ENCODE results near the gene SLCO4A1. TPM values are rescaled to one million over a fixed set of nuclear protein-coding genes. Genes with fewer than 3 reads are reported as not detected.
"Not testable (repeated sequence)": the region's sequence is repeated elsewhere in the genome, so short reads cannot be mapped to it uniquely, and the experiment has no call there.

The SLCO4A1 gene
- total RNA-seq, 1 donor from 2014 or later: 0.90 TPM

DNA sequence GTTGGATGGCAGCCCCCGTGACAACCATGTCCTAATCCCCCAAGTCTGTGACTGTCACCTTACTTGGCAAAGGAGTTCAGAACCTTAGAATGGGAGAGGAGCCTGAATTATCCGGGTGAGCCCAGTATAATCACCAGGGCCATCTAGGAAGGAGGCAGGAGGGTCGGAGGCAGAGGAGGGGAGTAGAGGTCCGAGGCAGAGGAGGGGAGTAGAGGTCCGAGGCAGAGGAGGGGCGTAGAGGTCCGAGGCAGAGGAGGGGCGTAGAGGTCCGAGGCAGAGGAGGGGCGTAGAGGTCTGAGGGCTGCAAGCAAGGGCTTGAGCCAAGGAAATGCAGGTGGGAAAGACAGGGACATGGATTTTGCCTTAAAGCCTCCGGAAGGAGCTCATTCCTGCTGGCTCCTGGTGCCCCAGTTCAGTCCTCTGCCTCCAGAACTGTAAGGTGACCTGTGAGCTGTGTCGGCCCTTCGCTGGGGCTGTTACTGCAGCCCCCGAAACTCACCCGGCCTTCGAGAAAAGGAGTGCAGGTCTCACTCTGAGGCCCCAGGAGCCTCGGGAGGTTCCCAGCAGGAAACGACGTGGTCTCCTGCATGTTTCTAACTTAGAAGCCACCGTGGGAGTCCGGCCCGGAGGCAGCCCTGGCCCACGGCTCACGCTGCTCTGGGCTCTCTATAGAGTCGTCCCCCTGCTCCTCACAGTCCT is 20.0 kb upstream of the SLCO4A1 start:
- no peak for DNase-seq (ENCODE audit: low read depth in 2 of 2)

DNA sequence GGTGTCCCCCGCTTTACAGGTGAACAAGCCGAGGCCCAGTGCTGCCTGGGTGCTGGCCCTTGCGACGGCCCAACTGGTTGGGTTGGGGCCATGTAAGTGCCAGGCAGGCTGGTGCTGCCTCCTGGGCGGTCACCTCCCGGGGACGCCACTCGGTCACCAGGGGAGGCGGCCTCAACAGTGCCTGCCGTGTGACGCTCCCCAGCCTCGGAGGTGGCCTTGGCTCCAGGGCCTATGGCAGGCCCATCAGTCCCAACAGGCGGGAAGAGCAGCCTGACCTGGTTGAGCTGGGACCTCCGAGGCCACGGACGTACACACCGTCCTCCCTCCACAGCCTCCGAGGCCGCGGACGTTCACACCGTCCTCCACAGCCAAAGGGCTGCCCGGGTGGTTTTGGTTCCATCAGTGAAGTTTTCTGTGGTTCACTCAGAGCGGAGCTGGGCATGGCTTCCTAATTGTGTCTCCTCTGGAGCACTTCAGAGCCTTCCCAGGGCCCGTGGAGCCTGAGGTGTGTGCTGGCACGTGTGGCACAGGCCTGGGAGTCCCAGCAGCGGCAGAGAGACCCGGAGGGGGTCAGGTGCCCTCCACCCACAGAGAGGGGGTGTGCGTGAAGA is 19.3 kb upstream of the SLCO4A1 start:
- no peak for DNase-seq (ENCODE audit: low read depth in 2 of 2)

DNA sequence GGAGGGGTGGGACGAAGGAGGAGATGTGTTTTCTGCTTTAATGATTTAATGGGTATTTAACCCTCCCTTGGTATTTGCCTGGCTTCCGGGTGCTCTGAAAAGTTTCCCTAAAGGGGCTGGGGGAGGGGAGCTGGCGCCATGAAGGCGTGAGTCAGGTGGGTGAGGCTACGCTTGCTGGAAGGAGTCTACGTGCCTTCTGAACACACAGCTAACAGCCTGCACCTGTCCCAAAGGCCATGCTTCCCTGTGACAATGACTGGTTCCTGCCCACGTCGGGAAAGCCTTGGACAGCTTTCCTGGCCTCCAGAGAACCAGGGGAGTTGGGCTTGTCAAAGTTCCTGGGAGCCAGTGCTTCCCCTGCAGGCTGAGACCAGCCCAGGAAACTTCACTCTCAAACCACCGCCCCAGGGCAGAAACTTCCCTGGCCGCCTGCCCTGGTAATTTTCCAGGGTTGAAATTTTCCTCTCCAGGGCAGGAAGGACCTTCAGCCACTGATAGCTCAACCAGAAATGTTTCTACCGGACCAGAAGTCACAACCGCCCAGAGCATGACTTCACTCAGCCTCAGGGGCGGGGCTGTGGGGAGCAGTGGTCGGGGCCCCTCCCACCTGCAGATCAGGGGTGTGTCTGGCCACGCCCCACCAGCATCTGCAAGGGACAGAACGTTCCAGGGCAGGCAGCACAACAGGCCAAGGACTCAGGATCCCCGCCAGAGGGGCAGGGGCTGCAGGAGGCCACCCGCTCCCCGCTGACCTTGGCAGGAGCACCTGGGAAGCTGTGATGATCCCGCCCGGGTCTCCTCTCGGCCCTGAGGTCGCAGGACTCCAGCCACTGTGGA is 18.6 kb upstream of the SLCO4A1 start:
- peak; percentile 90 to 94 for DNase-seq (ENCODE audit: low read depth in 2 of 2)

DNA sequence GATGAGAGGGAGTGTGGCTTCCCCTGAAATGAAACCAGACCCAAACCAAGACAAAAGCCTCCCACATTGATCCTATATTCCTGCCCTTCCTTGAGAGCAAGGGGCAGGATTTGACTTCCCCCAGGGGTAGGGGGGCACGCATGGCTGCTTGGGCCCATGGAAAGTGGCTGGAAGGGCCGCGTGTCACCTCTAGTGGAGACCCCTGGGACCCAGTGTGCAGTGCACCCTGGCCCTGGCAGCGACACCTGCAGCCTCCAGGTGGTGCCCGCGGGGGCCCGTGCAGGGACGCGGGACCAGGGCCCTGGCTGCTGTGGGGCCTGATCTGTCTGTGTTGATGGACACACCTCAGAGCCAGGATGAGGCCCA is 18.0 kb upstream of the SLCO4A1 start:
- DNase-seq (ENCODE audit: low read depth in 2 of 2): no peak

DNA sequence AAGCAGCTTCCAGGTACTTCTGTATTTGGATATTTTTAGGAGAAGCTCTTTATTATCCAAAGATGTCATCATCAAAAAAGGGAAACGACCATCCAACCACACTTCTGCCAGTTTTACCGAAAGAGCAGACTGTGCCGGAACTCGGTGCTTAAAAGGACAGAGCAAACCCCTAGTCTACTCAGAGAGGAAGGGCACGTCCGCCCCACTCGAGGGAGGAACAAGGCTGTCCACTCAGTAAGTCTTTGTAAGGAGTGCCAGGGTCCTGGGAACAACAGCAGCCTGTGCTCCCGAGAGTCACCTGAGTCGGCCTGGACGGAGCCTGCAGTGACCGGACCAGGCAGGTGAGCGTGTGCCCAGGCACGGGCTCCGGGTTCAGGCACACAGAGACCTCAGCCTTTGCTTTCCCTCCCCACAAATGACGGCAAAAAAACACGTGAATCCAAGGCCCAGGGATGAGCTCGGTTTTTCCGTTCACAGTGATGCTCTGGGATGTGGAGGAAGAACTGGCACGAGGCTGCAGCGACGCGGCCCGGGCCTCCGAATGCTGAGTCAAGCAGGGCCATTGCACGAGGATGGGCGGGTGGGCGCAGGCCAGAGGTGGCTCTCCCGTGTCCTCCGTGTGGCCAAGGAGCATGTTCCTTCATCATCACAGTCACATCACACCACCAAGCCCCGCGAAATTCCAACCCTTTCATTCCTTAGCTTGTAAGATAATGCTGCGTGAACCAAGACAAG is 17.4 kb upstream of the SLCO4A1 start:
- peak in 1 of 2 donors; percentile 28 for DNase-seq (ENCODE audit: low read depth in 2 of 2)

DNA sequence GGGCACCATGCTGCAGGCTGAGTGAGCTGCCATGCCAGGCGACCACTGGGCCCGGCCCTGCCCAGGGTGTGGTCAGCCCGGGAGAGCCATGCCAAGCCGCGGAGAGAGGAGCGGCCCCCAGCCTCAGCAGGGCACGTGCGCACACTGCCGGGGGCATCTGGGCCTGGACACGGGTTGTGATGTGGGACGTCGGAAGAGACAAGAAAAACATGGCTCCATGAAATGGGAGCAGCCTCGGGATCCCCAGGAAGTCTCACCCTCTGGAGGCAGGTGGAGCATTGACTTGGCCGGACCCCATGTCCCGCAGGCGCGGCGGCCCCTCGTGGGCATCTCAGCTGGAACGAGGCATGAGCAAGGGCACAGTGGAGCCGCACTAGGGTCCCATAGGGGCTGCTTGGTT is 16.8 kb upstream of the SLCO4A1 start:
- DNase-seq (ENCODE audit: low read depth in 2 of 2): no peak

DNA sequence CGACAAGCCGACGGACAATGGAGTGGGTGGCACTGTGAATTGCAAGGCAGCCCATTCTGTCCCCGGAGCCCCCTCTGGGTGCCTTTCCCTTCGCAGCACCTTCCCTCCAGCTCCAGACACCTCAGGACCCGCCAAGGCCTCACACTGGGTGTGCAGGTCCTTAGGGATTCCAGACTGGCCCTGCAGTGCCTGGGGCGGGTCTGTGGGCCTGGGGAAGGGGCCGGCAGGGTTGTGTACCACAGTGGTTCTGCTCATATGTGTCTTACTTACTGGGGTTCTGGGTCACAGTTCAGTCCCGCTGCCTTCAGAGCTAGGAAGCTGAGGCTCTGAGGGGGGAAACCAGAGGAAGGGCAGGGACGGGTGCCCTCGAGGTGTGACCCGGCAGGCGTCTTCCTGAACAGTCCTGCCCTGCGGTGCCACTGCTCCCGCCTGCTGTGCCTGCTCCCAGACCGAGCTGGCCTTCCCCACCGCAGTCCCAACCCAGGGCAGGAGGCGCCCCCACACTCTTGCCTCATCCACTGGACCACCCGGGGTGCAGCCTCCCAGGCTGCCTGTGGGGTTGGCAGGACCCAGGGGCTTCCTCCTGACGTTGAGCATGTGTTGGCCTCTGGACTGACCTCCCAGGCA is 16.3 kb upstream of the SLCO4A1 start:
- no peak for DNase-seq (ENCODE audit: low read depth in 2 of 2)

DNA sequence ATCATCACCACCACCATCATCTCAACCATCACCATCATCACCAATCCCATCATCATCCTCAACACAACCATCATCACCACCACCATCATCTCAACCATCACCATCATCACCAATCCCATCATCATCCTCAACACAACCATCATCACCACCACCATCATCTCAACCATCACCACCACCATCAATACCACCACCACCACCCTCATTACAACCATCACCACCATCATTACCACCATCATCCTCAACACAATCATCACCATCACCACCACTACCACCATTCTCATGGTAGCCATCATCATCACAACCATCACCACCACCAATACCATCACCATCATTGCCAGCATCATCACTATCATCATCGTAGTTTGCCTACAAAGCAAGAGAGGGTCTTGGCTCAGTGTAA is 14.9 kb upstream of the SLCO4A1 start:
- not testable (repeated sequence) for DNase-seq (ENCODE audit: low read depth in 2 of 2)

DNA sequence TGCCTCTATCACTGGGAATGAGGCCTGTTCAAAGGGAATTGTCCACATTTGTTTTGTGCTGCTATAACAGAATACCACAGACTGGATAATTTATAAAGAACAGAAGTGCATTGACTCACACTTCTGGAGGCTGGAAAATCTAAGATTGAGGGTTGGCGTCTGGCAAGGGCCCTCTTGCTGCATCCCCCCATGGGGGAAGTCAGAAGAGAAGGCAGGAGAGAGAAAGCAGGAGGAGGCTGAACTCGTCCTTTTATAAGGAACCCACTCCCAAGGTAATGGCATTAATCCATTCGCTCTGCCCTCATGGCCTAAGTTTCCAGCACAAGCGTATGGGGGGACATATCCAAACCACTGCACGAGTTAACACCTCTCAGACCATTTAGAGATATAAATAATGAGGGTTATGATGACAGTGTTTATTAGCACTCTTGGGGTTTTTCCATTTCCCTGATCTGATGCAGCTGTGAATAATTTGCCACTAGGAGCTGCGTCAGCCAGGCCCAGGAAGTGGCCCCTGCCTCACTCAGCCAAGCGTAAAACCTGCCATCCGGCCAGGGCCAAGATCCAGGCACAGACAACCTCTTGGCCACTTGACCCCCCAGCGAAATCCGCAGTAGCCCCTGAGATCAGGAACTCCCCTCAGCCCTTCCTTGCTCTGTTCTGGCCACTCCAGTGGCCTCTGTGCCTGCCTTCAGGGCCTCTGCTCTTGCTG is 14.2 kb upstream of the SLCO4A1 start:
- no peak for DNase-seq (ENCODE audit: low read depth in 2 of 2)

DNA sequence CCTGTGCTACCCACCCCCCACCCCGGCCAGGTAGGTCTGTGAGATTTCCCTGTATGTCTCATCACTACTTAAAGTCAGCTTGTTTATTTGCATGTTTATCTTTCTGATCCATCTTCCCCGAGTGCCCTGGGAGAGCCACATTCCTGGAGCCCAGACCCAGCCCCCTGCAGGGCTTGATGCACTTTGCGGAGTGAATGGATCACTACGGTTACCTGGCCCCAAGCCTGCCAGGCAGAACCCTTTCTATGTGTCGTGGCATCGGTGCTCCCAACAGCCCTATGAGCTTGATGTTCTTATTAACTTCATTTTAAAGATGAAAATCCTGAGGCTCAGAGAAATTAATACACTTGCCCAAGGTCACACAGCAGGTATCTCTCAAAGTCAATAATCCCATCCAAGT is 13.6 kb upstream of the SLCO4A1 start:
- DNase-seq (ENCODE audit: low read depth in 2 of 2): no peak

DNA sequence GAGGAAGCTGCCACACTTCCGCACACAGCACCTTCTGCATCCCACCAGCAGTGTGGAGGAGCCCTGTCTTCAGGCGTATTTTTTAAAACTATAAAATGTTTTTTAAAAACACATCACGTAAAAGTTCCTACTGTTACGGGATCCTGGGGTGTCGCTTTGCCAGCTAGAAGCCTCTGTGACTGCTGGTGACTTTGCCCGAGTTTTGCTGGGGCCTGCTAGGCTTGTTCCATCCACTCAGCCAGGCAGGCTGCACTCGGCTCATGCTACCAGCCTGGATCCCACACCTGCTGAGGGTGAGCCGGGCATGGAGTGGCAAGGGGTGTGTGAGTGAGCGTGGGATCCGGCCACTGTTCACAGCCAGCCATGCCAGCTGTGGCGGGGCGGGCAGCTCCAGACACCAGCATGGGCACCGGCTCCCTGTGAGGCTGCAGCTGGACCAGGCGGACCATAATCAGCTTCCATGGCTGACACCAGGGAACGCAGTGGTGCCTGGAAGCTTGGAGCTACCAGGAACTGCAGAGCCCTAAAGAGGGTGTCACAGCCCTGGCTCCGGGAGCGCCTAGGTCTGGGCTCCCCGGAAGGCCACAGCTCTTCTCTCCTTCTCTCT is 12.3 kb upstream of the SLCO4A1 start:
- no peak for DNase-seq (ENCODE audit: low read depth in 2 of 2)

DNA sequence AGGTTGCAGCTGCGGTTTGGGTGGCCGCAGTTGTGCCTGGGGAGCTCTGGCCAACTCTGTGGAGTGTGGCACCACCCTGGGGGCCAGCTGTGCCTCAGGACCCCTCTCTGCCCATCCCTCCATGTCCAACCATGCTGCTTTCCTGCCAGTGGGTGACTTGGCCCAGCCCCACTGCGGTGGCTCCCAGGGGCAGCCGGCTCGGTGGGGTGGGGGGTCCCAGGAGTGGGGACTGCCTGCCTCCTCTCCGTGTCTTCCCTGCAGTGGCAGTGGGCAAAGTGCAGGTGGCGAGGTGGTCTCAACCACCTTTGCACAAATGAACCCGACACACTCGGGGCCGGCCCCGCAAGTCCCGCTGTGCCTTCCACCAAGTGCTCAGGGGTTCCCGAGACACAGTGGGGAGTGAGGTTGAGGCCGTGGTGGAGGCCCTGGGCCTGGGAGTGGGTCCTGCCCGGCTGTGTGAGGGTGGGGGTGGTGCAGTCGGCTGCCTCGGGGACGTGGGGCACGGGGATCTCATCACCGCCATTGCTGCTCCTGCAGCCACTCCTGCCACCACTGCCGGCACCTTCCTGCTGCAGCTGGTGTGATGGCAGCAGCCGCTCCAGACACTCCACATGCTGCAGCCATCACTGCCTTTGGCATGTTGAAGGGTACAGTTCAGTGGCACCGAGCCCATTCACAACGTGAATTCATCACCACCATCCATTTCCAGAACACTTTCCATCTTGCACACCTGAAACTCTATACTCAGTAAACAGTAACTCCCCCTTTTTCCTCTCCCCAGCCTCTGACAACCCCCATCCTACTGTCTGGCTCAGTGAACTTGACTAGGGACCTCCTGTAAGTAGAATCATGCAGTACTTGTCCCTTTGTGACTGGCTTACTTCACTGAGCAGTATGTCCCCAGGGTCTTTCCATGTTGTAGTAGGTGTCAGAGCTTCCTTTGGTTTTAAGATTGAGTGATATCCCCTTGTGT is 10.7 kb upstream of the SLCO4A1 start:
- DNase-seq (ENCODE audit: low read depth in 2 of 2): no peak

DNA sequence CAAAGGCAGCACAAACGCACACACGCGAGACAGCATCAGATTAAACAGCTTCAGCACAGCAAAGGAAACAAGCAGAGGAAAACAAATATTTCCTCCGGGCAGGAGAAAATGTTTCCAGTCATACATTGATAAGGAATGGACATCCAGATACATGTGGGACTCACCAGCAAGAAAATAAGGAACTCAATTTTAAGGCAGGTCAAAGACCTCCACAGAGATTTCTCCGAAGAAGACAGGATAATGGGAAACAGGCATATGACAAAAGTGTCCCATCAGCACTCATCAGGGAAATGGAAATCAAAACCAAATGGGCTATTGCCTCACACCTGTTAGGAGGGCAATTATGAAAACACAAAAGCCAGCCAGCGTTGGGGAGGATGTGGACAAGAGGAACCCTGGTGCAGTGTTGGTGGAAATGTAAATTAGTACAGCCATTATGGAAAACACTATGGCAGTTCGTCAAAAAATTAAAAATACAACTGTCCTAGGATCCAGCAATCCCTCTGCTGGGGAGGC is 9.7 kb upstream of the SLCO4A1 start:
- peak in 1 of 2 donors; percentile 29 for DNase-seq (ENCODE audit: low read depth in 2 of 2)

DNA sequence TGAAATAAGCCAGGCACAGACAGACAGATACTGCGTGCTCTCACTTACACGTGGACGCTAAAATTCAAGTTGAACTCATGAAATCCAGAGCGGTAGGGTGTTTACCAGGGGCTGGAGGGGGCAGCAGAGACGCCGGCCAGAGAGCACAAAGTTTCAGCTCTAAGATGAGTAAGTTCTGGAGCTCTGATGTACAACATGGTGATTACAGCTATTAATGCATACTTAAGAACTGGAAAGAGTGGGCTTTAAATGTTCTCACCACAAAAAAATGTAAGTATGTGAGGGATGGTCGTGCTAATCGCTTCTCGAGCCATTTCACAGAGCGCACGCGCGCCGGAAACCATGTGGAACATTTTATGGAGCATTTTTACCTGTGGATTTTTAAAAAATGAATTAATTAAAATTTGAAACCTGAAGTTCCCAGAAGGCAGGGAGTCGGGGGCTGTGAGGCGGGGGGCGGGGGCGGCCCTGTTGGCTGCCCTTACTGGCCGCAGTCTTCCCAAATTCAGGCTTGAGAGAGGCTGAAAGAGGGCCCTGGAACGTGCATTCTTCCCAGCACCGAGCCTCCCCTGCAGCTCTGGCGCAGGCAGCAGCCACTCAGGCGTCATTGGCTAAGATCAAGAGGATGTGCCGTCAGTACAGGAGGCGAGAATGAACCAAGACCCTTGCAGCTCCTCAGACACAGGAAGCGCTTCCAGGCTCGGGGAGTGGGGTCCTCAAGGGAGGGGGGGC is 8.5 kb upstream of the SLCO4A1 start:
- no peak for DNase-seq (ENCODE audit: low read depth in 2 of 2)

DNA sequence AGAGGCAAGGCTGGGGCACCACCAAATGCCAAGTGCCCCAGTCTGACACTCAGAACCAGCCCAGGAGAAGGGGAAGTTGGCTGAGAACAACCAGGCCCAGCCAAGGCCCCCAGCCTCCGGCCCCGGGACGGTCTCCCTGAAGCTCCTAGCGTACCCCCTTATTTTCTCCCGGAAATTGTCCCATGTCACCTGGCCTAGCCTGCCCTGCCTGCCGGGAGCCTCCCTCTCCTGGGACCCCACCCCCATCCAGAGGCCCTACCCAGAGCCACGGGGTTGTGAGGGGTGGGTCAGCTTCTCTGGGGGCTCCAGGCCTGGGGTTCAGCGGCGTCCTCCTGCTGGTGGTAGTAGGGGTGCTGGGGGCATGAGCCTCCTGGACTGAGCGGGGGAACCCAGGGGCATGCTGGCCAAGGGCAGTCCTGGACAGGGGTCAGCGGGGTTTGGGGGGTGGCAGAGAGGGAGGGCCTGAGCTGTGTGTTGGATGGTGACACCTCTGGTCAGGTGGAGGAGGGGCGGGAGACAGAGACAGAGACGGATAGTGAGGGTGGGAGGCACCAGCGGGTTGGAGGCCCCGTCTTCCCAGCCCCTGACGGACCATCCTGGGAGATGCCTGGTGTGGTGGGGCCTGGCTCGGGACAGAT is 7.9 kb upstream of the SLCO4A1 start:
- DNase-seq (ENCODE audit: low read depth in 2 of 2): no peak

DNA sequence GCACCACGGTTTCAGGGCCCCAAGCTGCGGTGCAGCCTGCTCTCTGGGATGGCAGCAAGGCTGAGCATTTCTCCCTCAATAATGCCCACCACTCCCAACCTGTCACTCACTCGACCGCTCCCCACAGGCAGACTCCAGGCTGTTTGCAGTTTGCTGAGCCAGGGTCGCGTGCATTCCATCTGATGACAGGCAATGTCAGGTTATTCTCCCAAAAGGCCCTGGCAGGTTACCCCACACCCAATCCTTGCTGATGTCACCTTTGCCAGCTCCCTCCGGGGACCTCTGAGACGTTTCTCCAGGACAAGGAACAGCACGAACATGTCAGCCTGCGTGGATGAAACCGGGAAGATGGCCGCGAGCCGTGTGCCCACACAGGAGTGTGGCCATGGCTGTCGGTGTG is 7.1 kb upstream of the SLCO4A1 start:
- DNase-seq (ENCODE audit: low read depth in 2 of 2): no peak

DNA sequence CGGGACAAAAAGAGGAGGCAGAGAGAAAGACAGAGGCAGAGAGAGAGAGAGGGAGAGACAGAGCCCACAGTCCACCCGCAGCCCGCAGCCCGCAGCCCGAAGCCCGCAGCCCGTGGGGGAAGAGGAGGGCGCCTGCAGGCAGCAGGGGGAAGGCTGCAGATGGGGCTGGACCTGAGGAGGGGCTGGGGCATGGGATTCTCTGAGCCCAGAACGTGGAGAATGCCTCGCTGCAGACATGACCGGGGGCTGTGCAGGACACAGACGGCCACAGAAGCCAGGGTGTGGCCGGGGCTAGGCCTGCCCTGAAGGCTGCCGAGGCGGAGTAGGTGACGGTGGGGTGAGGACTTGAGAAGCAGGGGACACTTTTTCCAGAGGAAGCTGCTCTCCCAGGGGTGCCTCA is 6.5 kb upstream of the SLCO4A1 start:
- no peak for DNase-seq (ENCODE audit: low read depth in 2 of 2)

DNA sequence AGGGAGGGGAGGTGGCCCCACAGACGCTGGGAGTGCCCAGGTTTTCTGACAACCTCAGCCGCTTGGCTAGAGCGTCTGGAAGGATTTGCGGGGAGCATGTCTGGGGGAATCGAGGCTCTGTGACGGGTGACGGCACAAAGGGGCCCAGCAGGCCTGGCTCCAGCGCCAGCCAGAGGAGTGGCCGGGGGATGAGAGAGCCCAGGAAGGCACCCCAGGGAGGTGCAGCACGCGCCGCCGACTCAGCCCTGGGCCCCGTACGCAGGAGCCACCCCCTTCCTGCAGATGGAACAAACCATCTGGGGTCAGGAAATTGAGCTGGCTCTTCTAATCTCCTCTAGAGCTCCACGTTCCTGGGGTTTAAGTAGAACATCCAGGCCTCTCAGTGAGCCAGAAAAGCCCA is 5.9 kb upstream of the SLCO4A1 start:
- DNase-seq (ENCODE audit: low read depth in 2 of 2): no peak

Data from dermis microvascular lymphatic vessel endothelial cell (primary cell).